HepG2 (cell line): ENCODE measurements around the gene ELOVL6. TPM values are rescaled to one million over a fixed set of nuclear protein-coding genes. Genes with fewer than 3 reads are reported as not detected.

Source experiments
- ATAC-seq: fragments of 200-7000 bp; cut with Tn5 transposase; 3 replicates; pipeline ENCODE4 v1.9.1; 2020; ENCODE audit warnings: mild to moderate bottlenecking, moderate library complexity
- BruUV-seq: library from RNA; stranded (reverse); fragments of 400-500 nt; replicated peaks from 2 replicates; lab custom pipeline; 2021; lab: Mats Ljungman, UMichigan
- CTCF ChIA-PET: fragments of 300-600 bp; formaldehyde crosslinking; extraction: SDS; loops from one replicate; lab custom pipeline; 2021; ENCODE audit warnings: low total read pairs, inconsistent platforms, low intra/inter-chr PET ratio; lab: Yijun Ruan, JAX
- POLR2A ChIA-PET: fragments of 350-600 bp; sonication (Branson Sonifier 250); formaldehyde crosslinking; loops from one replicate; lab custom pipeline; 2020; ENCODE audit warnings: antibody characterized with exemption, inconsistent platforms; lab: Yijun Ruan, JAX
- DNase-seq: peaks from one replicate; pipeline ENCODE4 v3.0.0-alpha.2; 2015; ENCODE audit warnings: low spot score
- FAIRE-seq: peaks from 3 replicates; lab custom pipeline; 2011; peaks lifted over from hg19 to GRCh38; lab: Jason Lieb, UNC
- H2AFZ ChIP-seq: one replicate; pipeline ENCODE4 v1.6.1; 2011; ENCODE audit warnings: low read length, inconsistent platforms
- H3K27ac ChIP-seq: fragments of 300-600 bp; 3 replicates; pipeline ENCODE4 v1.8.0; 2011; ENCODE audit warnings: mixed run types, mild to moderate bottlenecking, mixed read lengths, low read length, inconsistent platforms; ENCODE audit not compliant: insufficient read depth; ENCODE audit errors: extremely low read length
- H3K27me3 ChIP-seq, 2 experiments: fragments of 200-600 bp in 1 of 2; 2 replicates in 1 of 2; 3 replicates in 1 of 2; pipeline versions ENCODE4 v1.6.0 to v1.8.0; 2011; ENCODE audit warnings: low read length in 2 of 2, mild to moderate bottlenecking in 2 of 2, moderate library complexity in 2 of 2, inconsistent platforms in 1 of 2; ENCODE audit not compliant: insufficient read depth in 2 of 2, control insufficient read depth in 1 of 2
- H3K36me3 ChIP-seq, 2 experiments: fragments of 200-600 bp in 1 of 2; replicated peaks in 1 of 2; 2 replicates in 1 of 2; 3 replicates in 1 of 2; pipeline versions ENCODE4 v1.5.1 to v1.8.0; 2011; ENCODE audit warnings: low read length in 2 of 2, inconsistent platforms in 1 of 2; ENCODE audit not compliant: insufficient read depth in 2 of 2, control insufficient read depth in 1 of 2
- H3K4me1 ChIP-seq: 2 replicates; pipeline ENCODE4 v1.5.1; 2012; ENCODE audit warnings: low read length, inconsistent platforms; ENCODE audit not compliant: insufficient read depth
- H3K4me2 ChIP-seq: 2 replicates; pipeline ENCODE4 v1.6.0; 2011; ENCODE audit warnings: low read depth, low read length, inconsistent platforms
- H3K4me3 ChIP-seq, 3 experiments: fragments of 200-600 bp in 1 of 3; sonication (generic), shearing (Covaris generic) in 1 of 3; replicated peaks in 1 of 3; 2 replicates each; pipeline ENCODE4 v1.5.1; 2011 to 2016; ENCODE audit warnings: low read length in 3 of 3, inconsistent platforms in 2 of 3, low read depth in 2 of 3, mild to moderate bottlenecking in 2 of 3, control low read depth in 1 of 3, mixed read lengths in 1 of 3; ENCODE audit not compliant: insufficient read depth in 1 of 3
- H3K79me2 ChIP-seq: one replicate; pipeline ENCODE4 v1.6.1; 2011; ENCODE audit warnings: low read length, inconsistent platforms; ENCODE audit not compliant: insufficient read depth
- H3K9ac ChIP-seq: 2 replicates; pipeline ENCODE4 v1.6.0; 2011; ENCODE audit warnings: mild to moderate bottlenecking, low read depth, low read length, inconsistent platforms; ENCODE audit not compliant: insufficient read depth
- H3K9me3 ChIP-seq: 2 replicates; pipeline ENCODE4 v1.5.1; 2012; ENCODE audit warnings: mild to moderate bottlenecking, low read length
- H4K20me1 ChIP-seq: 2 replicates; pipeline ENCODE4 v1.6.0; 2011; ENCODE audit warnings: inconsistent platforms, mild to moderate bottlenecking, low read length, moderate library complexity; ENCODE audit not compliant: insufficient read depth
- FOXA1 ChIP-seq, 2 experiments: fragments of 450-650 bp in 1 of 2; sonication (generic) in 1 of 2; formaldehyde crosslinking in 1 of 2; IDR thresholded peaks; 2 replicates each; pipeline versions ENCODE4 v1.4.0 to v1.6.1; 2016 to 2020; ENCODE audit warnings: missing genetic modification reagents in 1 of 2
- KAT7 ChIP-seq: IDR thresholded peaks from 2 replicates; pipeline ENCODE4 v1.6.1; 2018; ENCODE audit warnings: borderline replicate concordance, missing compliant biosample characterization
- MAFG ChIP-seq: sonication (generic); formaldehyde crosslinking; IDR thresholded peaks from 2 replicates; pipeline ENCODE4 v1.5.1; 2020; ENCODE audit warnings: mild to moderate bottlenecking, missing genetic modification reagents
- MAFK ChIP-seq, 2 experiments: IDR thresholded peaks in 1 of 2; conservative IDR thresholded peaks in 1 of 2; 2 replicates each; pipeline ENCODE4 v1.6.1; 2011; ENCODE audit warnings: improper control_type of control experiment in 2 of 2, low read length in 2 of 2
- MEIS1 ChIP-seq: sonication (generic); formaldehyde crosslinking; IDR thresholded peaks from 2 replicates; pipeline ENCODE4 v1.9.0; 2021; ENCODE audit warnings: mild to moderate bottlenecking, missing genetic modification reagents, moderate library complexity, borderline replicate concordance
- SIN3B ChIP-seq: fragments of 150-350 bp; IDR thresholded peaks from 2 replicates; pipeline ENCODE4 v1.6.1; 2014; ENCODE audit warnings: low read length
- ZBTB38 ChIP-seq: sonication (generic); formaldehyde crosslinking; IDR thresholded peaks from 2 replicates; pipeline ENCODE4 v1.5.1; 2020; ENCODE audit warnings: mild to moderate bottlenecking, missing genetic modification reagents
- ZNF17 ChIP-seq: sonication (generic); formaldehyde crosslinking; IDR thresholded peaks from 2 replicates; pipeline ENCODE4 v1.5.0; 2020; ENCODE audit warnings: mild to moderate bottlenecking, missing genetic modification reagents
- ZNF367 ChIP-seq: sonication (generic); formaldehyde crosslinking; IDR thresholded peaks from 2 replicates; pipeline ENCODE4 v1.4.0; 2020; ENCODE audit warnings: missing genetic modification reagents, borderline replicate concordance
- ZNF550 ChIP-seq: sonication (generic); formaldehyde crosslinking; IDR thresholded peaks from 2 replicates; pipeline ENCODE4 v1.4.0; 2020; ENCODE audit warnings: mild to moderate bottlenecking, missing genetic modification reagents, borderline replicate concordance
- ZNF75D ChIP-seq: sonication (generic); formaldehyde crosslinking; IDR thresholded peaks from 2 replicates; pipeline ENCODE4 v1.8.1; 2023; ENCODE audit warnings: missing genetic modification reagents, mild to moderate bottlenecking, borderline replicate concordance
- WGBS: methylation state at CpG from one replicate; pipeline ENCODE4 v1.1.6; 2017; ENCODE audit warnings: low lambda C conversion rate; 5-methylcytosine and 5-hydroxymethylcytosine counted together
- in situ Hi-C: cut with HindIII; loops from 2 replicates; pipeline ENCODE4 v1.10.0; 2017; ENCODE audit warnings: low pct_unique_long_range_greater_than_20kb; ENCODE audit not compliant: extremely low pct_ligation_motif_present
- intact Hi-C: fragments of 100-400 bp; cut with micrococcal nuclease; formaldehyde crosslinking; loops from one replicate; pipeline ENCODE4 v1.10.0; 2022; ENCODE audit not compliant: unreplicated experiment
- polyA plus RNA-seq, 8 experiments: library from polyadenylated mRNA; depleted of rRNA in 3 of 8; stranded (reverse) in 7 of 8; unstranded in 1 of 8; fragments of >200 nt; fragmentation: Illumina TruSeq in 4 of 8; extraction: Trizol in 4 of 8; gene quantifications; 2 replicates each; pipeline versions ENCODE4 v1.2.1 to v1.2.3, GENCODE V29; 2011 to 2016; ENCODE audit warnings: low read depth in 4 of 8, missing spikeins in 1 of 8, mixed read lengths in 1 of 8; ENCODE audit not compliant: insufficient read depth in 1 of 8
- total RNA-seq, 5 experiments: library from RNA; depleted of rRNA; stranded (reverse); fragments of >200 nt; fragmentation: Illumina TruSeq; extraction: Trizol; gene quantifications; 2 replicates each; pipeline ENCODE4 v1.2.3, GENCODE V29; 2016; ENCODE audit warnings: low read depth in 1 of 5
- TF ChIP-seq, protein P1 (sequence below): sonication (generic); formaldehyde crosslinking; IDR thresholded peaks from 2 replicates; pipeline ENCODE4 v1.4.0; 2020; ENCODE audit warnings: missing genetic modification reagents
- TF ChIP-seq, protein P2 (sequence below): IDR thresholded peaks from 2 replicates; pipeline ENCODE4 v1.6.1; 2016; ENCODE audit warnings: control low read depth
- TF ChIP-seq, protein P3 (sequence below): sonication (generic); formaldehyde crosslinking; IDR thresholded peaks from 2 replicates; pipeline ENCODE4 v1.5.0; 2020; ENCODE audit warnings: mild to moderate bottlenecking, missing genetic modification reagents, moderate library complexity

ELOVL6 gene
- total and polyA plus RNA-seq, 2 of the 13 experiments (the other 11 are each of a cell fraction or from before 2014, with no cell fraction given) = 14.1 to 23.2 TPM

DNA sequence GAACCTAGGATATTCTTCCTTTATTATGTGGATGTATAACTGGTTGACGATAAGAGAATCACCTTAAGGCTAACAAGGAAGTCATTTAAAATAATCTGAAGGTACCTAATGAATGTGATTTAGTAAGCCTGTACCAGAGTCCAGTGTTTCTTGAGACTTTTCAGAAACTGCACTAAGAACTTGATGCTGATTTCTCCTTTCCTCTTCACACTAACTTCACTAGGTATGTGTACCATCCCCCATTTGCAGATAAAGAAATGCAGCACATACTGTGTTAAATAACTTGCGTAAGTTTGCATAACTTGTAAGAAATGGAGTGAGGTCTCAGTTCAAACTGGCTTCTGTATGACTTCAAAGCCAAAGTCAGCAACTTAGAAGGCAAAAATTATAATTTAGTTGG, 63.3 kb downstream of the ELOVL6 start:
- in situ Hi-C loops (no loop called here), intact Hi-C loops (no loop called here)
- POLR2A ChIA-PET = no interaction called here
- Histone ChIP-seq H3K4me2 (no peak overlapping the region), H3K79me2 (no peaks in the 10 kb centered on the region), H3K27ac (no peak overlapping the region), H3K9ac (no peak overlapping the region), H2AFZ (no peak overlapping the region), H3K4me1 (peaks cover 27% of the 10 kb centered on the region), H3K27me3 (no peaks in the 10 kb centered on the region), H3K4me3 (no peak overlapping the region), H4K20me1 (no peaks in the 10 kb centered on the region; the same call in 1 of the 2 replicates), H3K36me3 (no peaks in the 10 kb centered on the region; a peak in 2 of 5 replicates), H3K9me3 (no peaks in the 10 kb centered on the region)
- TF ChIP-seq, protein P1, sequence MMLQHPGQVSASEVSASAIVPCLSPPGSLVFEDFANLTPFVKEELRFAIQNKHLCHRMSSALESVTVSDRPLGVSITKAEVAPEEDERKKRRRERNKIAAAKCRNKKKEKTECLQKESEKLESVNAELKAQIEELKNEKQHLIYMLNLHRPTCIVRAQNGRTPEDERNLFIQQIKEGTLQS (CRISPR knock-in tag) = no peak
- TF ChIP-seq ZBTB38 = no peak
- TF ChIP-seq SIN3B = no peak
- TF ChIP-seq, protein P2, sequence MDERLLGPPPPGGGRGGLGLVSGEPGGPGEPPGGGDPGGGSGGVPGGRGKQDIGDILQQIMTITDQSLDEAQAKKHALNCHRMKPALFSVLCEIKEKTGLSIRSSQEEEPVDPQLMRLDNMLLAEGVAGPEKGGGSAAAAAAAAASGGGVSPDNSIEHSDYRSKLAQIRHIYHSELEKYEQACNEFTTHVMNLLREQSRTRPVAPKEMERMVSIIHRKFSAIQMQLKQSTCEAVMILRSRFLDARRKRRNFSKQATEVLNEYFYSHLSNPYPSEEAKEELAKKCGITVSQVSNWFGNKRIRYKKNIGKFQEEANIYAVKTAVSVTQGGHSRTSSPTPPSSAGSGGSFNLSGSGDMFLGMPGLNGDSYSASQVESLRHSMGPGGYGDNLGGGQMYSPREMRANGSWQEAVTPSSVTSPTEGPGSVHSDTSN (CRISPR knock-in tag) = no peak
- no peak for TF ChIP-seq MAFG (CRISPR knock-in tag)
- TF ChIP-seq ZNF550 (CRISPR knock-in tag) = no peak
- TF ChIP-seq ZNF17 = no peak
- no TSS peak for BruUV-seq
- FAIRE-seq (no peak), ATAC-seq (no peak), DNase-seq (no peak)
- WGBS = 98% methylated on average over 2 of the region's 2 CpGs
- CTCF ChIA-PET = no interaction called here

DNA sequence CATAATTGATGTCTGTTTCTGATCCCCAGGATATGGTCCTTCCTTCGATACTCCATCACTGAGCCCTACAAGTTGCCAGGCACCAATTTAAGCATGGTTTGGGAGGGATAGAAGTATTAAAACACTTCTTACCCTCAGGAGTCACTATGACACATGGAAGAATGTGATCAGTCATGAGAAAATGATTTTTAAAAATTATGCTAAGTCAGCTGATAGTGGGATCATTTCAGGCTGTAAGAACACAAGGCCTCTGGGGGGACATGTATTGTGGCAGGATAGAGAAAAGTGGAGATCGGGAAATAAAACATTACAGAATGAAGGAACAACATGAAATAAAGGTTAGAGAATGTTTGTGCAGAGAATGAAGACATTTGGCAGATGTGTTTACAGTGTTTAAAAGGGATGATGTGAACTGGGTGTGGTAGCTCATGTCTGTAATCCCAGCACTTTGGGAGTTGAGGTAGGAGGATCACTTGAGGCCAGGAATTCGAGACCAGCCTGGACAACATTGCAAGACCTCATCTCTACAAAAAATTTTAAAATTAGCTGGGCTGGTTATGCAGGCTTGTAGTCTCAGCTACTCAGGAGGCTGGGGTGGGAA, 64.0 kb downstream of the ELOVL6 start:
- Histone ChIP-seq H3K27me3 (no peaks in the 10 kb centered on the region), H3K36me3 (no peaks in the 10 kb centered on the region; a peak in 2 of 5 replicates), H3K9ac (no peak overlapping the region), H3K4me2 (no peak overlapping the region), H4K20me1 (no peaks in the 10 kb centered on the region; the same call in 1 of the 2 replicates), H3K4me1 (peaks cover 27% of the 10 kb centered on the region), H2AFZ (no peak overlapping the region), H3K9me3 (no peaks in the 10 kb centered on the region), H3K79me2 (no peaks in the 10 kb centered on the region), H3K27ac (no peak overlapping the region), H3K4me3 (no peak overlapping the region)
- CTCF ChIA-PET = no interaction called here
- ATAC-seq = no peak
- no peak for DNase-seq
- POLR2A ChIA-PET = no interaction called here
- intact Hi-C loops (no loop called here), in situ Hi-C loops (no loop called here)
- BruUV-seq = no TSS peak
- WGBS = 79% methylated on average over 3 of the region's 3 CpGs
- FAIRE-seq = no peak
- TF ChIP-seq, protein P2 (CRISPR knock-in tag) = no peak
- TF ChIP-seq ZNF367 (CRISPR knock-in tag) (no peak), MAFK (conservative IDR thresholded peaks at IDR 0.05 in 1 of 2, IDR thresholded peaks at IDR 0.05 in 1 of 2; ENCODE audit: low read length in 2 of 2) (peak; percentile 90 to 92), KAT7 (no peak), ZNF75D (CRISPR knock-in tag) (no peak), FOXA1 (IDR thresholded peaks at IDR 0.05) (no peak), FOXA1 (CRISPR knock-in tag; IDR thresholded peaks at IDR 0.05) (no peak), MEIS1 (CRISPR knock-in tag) (no peak)
- TF ChIP-seq, protein P3, sequence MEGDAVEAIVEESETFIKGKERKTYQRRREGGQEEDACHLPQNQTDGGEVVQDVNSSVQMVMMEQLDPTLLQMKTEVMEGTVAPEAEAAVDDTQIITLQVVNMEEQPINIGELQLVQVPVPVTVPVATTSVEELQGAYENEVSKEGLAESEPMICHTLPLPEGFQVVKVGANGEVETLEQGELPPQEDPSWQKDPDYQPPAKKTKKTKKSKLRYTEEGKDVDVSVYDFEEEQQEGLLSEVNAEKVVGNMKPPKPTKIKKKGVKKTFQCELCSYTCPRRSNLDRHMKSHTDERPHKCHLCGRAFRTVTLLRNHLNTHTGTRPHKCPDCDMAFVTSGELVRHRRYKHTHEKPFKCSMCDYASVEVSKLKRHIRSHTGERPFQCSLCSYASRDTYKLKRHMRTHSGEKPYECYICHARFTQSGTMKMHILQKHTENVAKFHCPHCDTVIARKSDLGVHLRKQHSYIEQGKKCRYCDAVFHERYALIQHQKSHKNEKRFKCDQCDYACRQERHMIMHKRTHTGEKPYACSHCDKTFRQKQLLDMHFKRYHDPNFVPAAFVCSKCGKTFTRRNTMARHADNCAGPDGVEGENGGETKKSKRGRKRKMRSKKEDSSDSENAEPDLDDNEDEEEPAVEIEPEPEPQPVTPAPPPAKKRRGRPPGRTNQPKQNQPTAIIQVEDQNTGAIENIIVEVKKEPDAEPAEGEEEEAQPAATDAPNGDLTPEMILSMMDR = no peak
